Liver (tissue), 9 donors: ENCODE measurements around the gene TMEM119. TPM values are rescaled to one million over a fixed set of nuclear protein-coding genes. Genes with fewer than 3 reads are reported as not detected.

ENCODE experiments used
- DNase-seq: peaks from one replicate; pipeline ENCODE4 v3.0.0-alpha.2; 2017; ENCODE audit warnings: low spot score
- H3K27ac ChIP-seq, 2 donors: one replicate each; pipeline ENCODE4 v1.7.0; 2013; ENCODE audit warnings: inconsistent platforms in 2 of 2, low read length in 2 of 2, control low read depth in 1 of 2, low read depth in 1 of 2, mild to moderate bottlenecking in 1 of 2
- H3K27me3 ChIP-seq, 4 donors: one replicate each; pipeline versions ENCODE4 v1.6.1 to v1.7.0; 2013; ENCODE audit warnings: low read length in 3 of 4, inconsistent platforms in 1 of 4, mild to moderate bottlenecking in 1 of 4, moderate library complexity in 1 of 4; ENCODE audit not compliant: control insufficient read depth in 4 of 4, insufficient read depth in 4 of 4
- H3K36me3 ChIP-seq, 4 donors: one replicate each; pipeline versions ENCODE4 v1.6.1 to v1.7.0; 2013; ENCODE audit warnings: low read length in 3 of 4, mild to moderate bottlenecking in 3 of 4, low read depth in 1 of 4, moderate library complexity in 1 of 4; ENCODE audit not compliant: control insufficient read depth in 4 of 4, insufficient read depth in 3 of 4
- H3K4me1 ChIP-seq, 4 donors: one replicate each; pipeline versions ENCODE4 v1.6.1 to v1.7.0; 2013; ENCODE audit warnings: low read length in 3 of 4, mild to moderate bottlenecking in 3 of 4, moderate library complexity in 1 of 4; ENCODE audit not compliant: control insufficient read depth in 4 of 4, insufficient read depth in 4 of 4
- H3K4me3 ChIP-seq, 3 donors: one replicate each; pipeline versions ENCODE4 v1.6.1 to v1.7.0; 2013; ENCODE audit warnings: low read length in 3 of 3, control low read depth in 1 of 3, low read depth in 1 of 3, mild to moderate bottlenecking in 1 of 3
- H3K9ac ChIP-seq, 2 donors: one replicate each; pipeline ENCODE4 v1.7.0; 2013; ENCODE audit warnings: low read length in 2 of 2, mild to moderate bottlenecking in 2 of 2, moderate library complexity in 2 of 2, control low read depth in 1 of 2, low read depth in 1 of 2
- H3K9me3 ChIP-seq, 4 donors: one replicate each; pipeline versions ENCODE4 v1.6.1 to v1.7.0; 2013; ENCODE audit warnings: low read length in 3 of 4; ENCODE audit not compliant: control insufficient read depth in 4 of 4
- ATF3 ChIP-seq: IDR thresholded peaks from 2 replicates; pipeline ENCODE4 v1.6.1; 2016; ENCODE audit warnings: antibody characterized with exemption
- EGR1 ChIP-seq, 2 donors: IDR thresholded peaks; 2 replicates each; pipeline ENCODE4 v1.6.1; 2016 to 2018; ENCODE audit warnings: antibody characterized with exemption in 2 of 2, low read depth in 2 of 2
- FOXA1 ChIP-seq: IDR thresholded peaks from 2 replicates; pipeline ENCODE4 v1.6.1; 2016; ENCODE audit warnings: antibody characterized with exemption
- FOXA2 ChIP-seq: IDR thresholded peaks from 2 replicates; pipeline ENCODE4 v1.6.1; 2016; ENCODE audit warnings: antibody characterized with exemption
- GABPA ChIP-seq, 2 donors: IDR thresholded peaks in 1 of 2; conservative IDR thresholded peaks in 1 of 2; 2 replicates each; pipeline ENCODE4 v1.6.1; 2016; ENCODE audit warnings: antibody characterized with exemption in 2 of 2, mild to moderate bottlenecking in 1 of 2, moderate library complexity in 1 of 2
- HNF4A ChIP-seq, 2 donors: conservative IDR thresholded peaks; 2 replicates each; pipeline ENCODE4 v1.6.1; 2016; ENCODE audit warnings: antibody characterized with exemption in 2 of 2, mild to moderate bottlenecking in 2 of 2
- HNF4G ChIP-seq: IDR thresholded peaks from 2 replicates; pipeline ENCODE4 v1.6.1; 2016; ENCODE audit warnings: antibody characterized with exemption
- JUND ChIP-seq, 2 donors: IDR thresholded peaks; 2 replicates each; pipeline ENCODE4 v1.6.1; 2016; ENCODE audit warnings: antibody characterized with exemption in 2 of 2
- MAX ChIP-seq: IDR thresholded peaks from 2 replicates; pipeline ENCODE4 v1.6.1; 2016; ENCODE audit warnings: antibody characterized with exemption
- NR2F2 ChIP-seq: IDR thresholded peaks from 2 replicates; pipeline ENCODE4 v1.6.1; 2016; ENCODE audit warnings: antibody characterized with exemption
- RAD21 ChIP-seq, 2 donors: IDR thresholded peaks; 2 replicates each; pipeline ENCODE4 v1.6.1; 2016; ENCODE audit warnings: antibody characterized with exemption in 2 of 2, mild to moderate bottlenecking in 2 of 2
- REST ChIP-seq: IDR thresholded peaks from 2 replicates; pipeline ENCODE4 v1.6.1; 2016; ENCODE audit warnings: antibody characterized with exemption, mild to moderate bottlenecking
- RXRA ChIP-seq, 2 donors: IDR thresholded peaks; 2 replicates each; pipeline ENCODE4 v1.6.1; 2017 to 2018; ENCODE audit warnings: antibody characterized with exemption in 2 of 2, mild to moderate bottlenecking in 1 of 2
- SP1 ChIP-seq: IDR thresholded peaks from 2 replicates; pipeline ENCODE4 v1.6.1; 2018; ENCODE audit warnings: antibody characterized with exemption, mild to moderate bottlenecking
- TAF1 ChIP-seq: conservative IDR thresholded peaks from 2 replicates; pipeline ENCODE4 v1.6.1; 2016; ENCODE audit warnings: antibody characterized with exemption, mild to moderate bottlenecking
- YY1 ChIP-seq: IDR thresholded peaks from 2 replicates; pipeline ENCODE4 v1.6.1; 2016; ENCODE audit warnings: antibody characterized with exemption, mild to moderate bottlenecking
- ZBTB33 ChIP-seq: IDR thresholded peaks from 2 replicates; pipeline ENCODE4 v1.6.1; 2016; ENCODE audit warnings: antibody characterized with exemption
- WGBS: extraction: QIAGEN DNeasy Blood & Tissue Kit; methylation state at CpG from one replicate; pipeline ENCODE4 v1.1.7; 2013; 5-methylcytosine and 5-hydroxymethylcytosine counted together
- polyA plus RNA-seq, 2 donors: library from polyadenylated mRNA; stranded (reverse) in 1 of 2; unstranded in 1 of 2; fragments of 200-250 nt in 1 of 2; fragments of >200 nt in 1 of 2; fragmentation: Nextera tagmentation in 1 of 2; extraction: Ambion mirVana in 1 of 2; gene quantifications; one replicate each; pipeline versions ENCODE4 v1.2.1 to v1.2.3, GENCODE V29; 2013 to 2015
- total RNA-seq, 2 donors: library from RNA; depleted of rRNA; stranded (reverse); fragments of >200 nt; gene quantifications; one replicate each; pipeline ENCODE4 v1.2.3, GENCODE V29; 2014
- TF ChIP-seq, protein P1 (sequence below): fragments of 150-350 bp; IDR thresholded peaks from 2 replicates; pipeline ENCODE4 v1.5.1; 2017; ENCODE audit warnings: improper control_type of control experiment, low read depth, low read length; ENCODE audit not compliant: missing input control
- donor health status: healthy.
- donor health status: healthy.
- donor health status: healthy.
- donor health status: healthy.
- donor health status: healthy.

The TMEM119 gene
- total and polyA plus RNA-seq, 4 donors, result 0.14 to 2.6 (median 0.38) TPM

- Histone ChIP-seq H3K4me3 (no peak overlapping the region), H3K27me3 (no peaks in the 10 kb centered on the region), H3K4me1 (peaks cover 0 to 14% (median 3%) of the 10 kb centered on the region in 4 donors), H3K9me3 (no peaks in the 10 kb centered on the region), H3K9ac (no peak overlapping the region), H3K27ac (no peak overlapping the region), H3K36me3 (peaks cover 4 to 32% (median 13%) of the 10 kb centered on the region in 4 donors)
- DNase-seq, result no peak
- no peak for TF ChIP-seq GABPA (IDR thresholded peaks at IDR 0.05 in 1 of 2, conservative IDR thresholded peaks at IDR 0.05 in 1 of 2)
- TF ChIP-seq ZBTB33, result no peak
- no peak for TF ChIP-seq ATF3
- WGBS, result 89% methylated on average over 15 of the region's 15 CpGs
Measured at GRCh38 chr12:108645686-108646599, 48.1 kb upstream of the TMEM119 start.

DNA sequence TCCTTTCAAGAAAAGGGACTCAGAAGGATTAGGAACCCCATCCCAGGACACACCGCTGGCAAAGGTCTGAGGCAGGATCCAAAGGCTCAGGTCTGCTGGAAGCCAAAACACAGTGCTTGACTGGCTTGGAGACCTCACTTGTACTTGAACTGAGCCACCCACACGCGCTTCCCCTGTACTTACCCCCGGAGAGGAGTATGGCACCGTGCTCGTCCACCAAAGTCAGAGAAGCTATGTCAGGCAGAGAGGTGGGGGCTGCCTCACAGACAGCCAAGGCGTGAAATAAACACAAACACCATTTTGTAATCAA lies 46.9 kb upstream of the TMEM119 start:
- no peaks in the 10 kb centered on the region for H3K9me3 ChIP-seq
- no peak overlapping the region for H3K9ac ChIP-seq
- no peak for TF ChIP-seq RAD21 (IDR thresholded peaks at IDR 0.05)
- TF ChIP-seq JUND (IDR thresholded peaks at IDR 0.05), result no peak
- no peak for TF ChIP-seq FOXA1
- TF ChIP-seq HNF4G, result no peak
- TF ChIP-seq, protein P1, sequence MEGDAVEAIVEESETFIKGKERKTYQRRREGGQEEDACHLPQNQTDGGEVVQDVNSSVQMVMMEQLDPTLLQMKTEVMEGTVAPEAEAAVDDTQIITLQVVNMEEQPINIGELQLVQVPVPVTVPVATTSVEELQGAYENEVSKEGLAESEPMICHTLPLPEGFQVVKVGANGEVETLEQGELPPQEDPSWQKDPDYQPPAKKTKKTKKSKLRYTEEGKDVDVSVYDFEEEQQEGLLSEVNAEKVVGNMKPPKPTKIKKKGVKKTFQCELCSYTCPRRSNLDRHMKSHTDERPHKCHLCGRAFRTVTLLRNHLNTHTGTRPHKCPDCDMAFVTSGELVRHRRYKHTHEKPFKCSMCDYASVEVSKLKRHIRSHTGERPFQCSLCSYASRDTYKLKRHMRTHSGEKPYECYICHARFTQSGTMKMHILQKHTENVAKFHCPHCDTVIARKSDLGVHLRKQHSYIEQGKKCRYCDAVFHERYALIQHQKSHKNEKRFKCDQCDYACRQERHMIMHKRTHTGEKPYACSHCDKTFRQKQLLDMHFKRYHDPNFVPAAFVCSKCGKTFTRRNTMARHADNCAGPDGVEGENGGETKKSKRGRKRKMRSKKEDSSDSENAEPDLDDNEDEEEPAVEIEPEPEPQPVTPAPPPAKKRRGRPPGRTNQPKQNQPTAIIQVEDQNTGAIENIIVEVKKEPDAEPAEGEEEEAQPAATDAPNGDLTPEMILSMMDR, result no peak
- TF ChIP-seq EGR1 (IDR thresholded peaks at IDR 0.05; ENCODE audit: low read depth in 2 of 2), result no peak
- TF ChIP-seq MAX, result no peak
- TF ChIP-seq YY1, result no peak
- TF ChIP-seq HNF4A (conservative IDR thresholded peaks at IDR 0.05), result no peak
- no peak for TF ChIP-seq GABPA (IDR thresholded peaks at IDR 0.05 in 1 of 2, conservative IDR thresholded peaks at IDR 0.05 in 1 of 2)
- TF ChIP-seq RXRA (IDR thresholded peaks at IDR 0.05), result no peak
- TF ChIP-seq FOXA2, result no peak
- no peak for TF ChIP-seq REST
- TF ChIP-seq NR2F2, result no peak
- TF ChIP-seq ATF3, result no peak
- TF ChIP-seq SP1, result no peak
- no peak for TF ChIP-seq TAF1
- peaks cover 0 to 14% (median 3%) of the 10 kb centered on the region in 4 donors for H3K4me1 ChIP-seq
- H3K27ac ChIP-seq, result no peak overlapping the region
- H3K27me3 ChIP-seq, result no peaks in the 10 kb centered on the region
- 97% methylated on average over 7 of the region's 7 CpGs for WGBS
- DNase-seq, result no peak
- no peak overlapping the region for H3K4me3 ChIP-seq
- H3K36me3 ChIP-seq, result peaks cover 4 to 26% (median 12%) of the 10 kb centered on the region in 4 donors
